ENCODE data around the gene SSBP2.

SSBP2 gene

DNA sequence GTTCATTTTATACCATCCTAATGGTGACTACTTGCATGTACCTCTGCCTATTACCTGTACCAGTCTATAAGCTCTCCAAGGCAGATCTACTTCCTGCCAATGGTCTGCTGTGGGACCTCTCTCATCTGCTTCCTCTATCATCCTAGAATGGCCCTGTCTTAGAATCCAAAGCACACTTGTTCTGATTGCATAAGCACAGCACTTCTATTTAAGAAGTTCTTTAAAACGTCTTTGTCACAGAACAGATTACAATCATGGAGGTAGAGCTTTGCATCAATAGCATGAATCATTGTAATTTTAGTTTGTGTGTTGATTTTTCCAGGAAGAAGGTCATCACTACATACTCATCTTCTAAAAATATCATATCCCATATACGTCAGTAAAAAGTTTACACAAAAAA, 225.2 kb downstream of the SSBP2 start:
- peak; percentile 44 for FAIRE-seq
- no peak for DNase-seq (ENCODE audit: insufficient read length, low spot score)
- TF ChIP-seq, protein P1, sequence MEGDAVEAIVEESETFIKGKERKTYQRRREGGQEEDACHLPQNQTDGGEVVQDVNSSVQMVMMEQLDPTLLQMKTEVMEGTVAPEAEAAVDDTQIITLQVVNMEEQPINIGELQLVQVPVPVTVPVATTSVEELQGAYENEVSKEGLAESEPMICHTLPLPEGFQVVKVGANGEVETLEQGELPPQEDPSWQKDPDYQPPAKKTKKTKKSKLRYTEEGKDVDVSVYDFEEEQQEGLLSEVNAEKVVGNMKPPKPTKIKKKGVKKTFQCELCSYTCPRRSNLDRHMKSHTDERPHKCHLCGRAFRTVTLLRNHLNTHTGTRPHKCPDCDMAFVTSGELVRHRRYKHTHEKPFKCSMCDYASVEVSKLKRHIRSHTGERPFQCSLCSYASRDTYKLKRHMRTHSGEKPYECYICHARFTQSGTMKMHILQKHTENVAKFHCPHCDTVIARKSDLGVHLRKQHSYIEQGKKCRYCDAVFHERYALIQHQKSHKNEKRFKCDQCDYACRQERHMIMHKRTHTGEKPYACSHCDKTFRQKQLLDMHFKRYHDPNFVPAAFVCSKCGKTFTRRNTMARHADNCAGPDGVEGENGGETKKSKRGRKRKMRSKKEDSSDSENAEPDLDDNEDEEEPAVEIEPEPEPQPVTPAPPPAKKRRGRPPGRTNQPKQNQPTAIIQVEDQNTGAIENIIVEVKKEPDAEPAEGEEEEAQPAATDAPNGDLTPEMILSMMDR (IDR thresholded peaks at IDR 0.05; ENCODE audit: insufficient read depth, missing control alignments), result no peak

- TF ChIP-seq, protein P1 (IDR thresholded peaks at IDR 0.05; ENCODE audit: insufficient read depth, missing control alignments), result no peak
- DNase-seq (ENCODE audit: insufficient read length, low spot score) (no peak), FAIRE-seq (no peak)
Observed at GRCh38 chr5:81524015-81524414, 226.9 kb downstream of the SSBP2 start.

DNA sequence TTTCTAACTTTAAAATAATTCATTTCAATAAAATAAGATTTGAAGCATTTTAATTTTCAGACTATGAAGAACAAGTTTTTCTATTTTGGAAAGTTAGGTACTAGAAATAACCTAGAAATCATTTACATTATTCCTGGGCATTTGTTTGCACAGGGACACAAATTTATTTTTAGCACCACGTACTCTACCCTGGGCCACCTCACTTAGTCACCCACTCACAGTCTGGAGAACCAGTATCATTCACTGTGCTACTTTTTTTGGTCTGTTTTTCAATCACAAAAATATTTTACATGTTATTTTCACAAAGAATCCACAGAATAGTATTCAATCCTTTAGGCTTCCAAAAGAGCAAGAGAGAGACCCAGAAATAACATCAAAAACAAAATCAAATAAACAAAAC, 228.3 kb downstream of the SSBP2 start:
- DNase-seq (ENCODE audit: insufficient read length, low spot score) (no peak), FAIRE-seq (no peak)
- TF ChIP-seq, protein P1 (IDR thresholded peaks at IDR 0.05; ENCODE audit: insufficient read depth, missing control alignments), result no peak

- peak; percentile 32 for FAIRE-seq
Observed at GRCh38 chr5:81520769-81521168, 230.1 kb downstream of the SSBP2 start.

GRCh38 chr5:81519217-81519905, 231.5 kb downstream of the SSBP2 start:
- FAIRE-seq, result no peak
- TF ChIP-seq, protein P1 (IDR thresholded peaks at IDR 0.05; ENCODE audit: insufficient read depth, missing control alignments), result no peak
- DNase-seq (ENCODE audit: insufficient read length, low spot score), result no peak

More at GRCh38 chr5:81520769-81521168, 230.1 kb downstream of the SSBP2 start:
- DNase-seq (ENCODE audit: insufficient read length, low spot score), result no peak
- TF ChIP-seq, protein P1 (IDR thresholded peaks at IDR 0.05; ENCODE audit: insufficient read depth, missing control alignments), result no peak

GRCh38 chr5:81517462-81517861, 233.4 kb downstream of the SSBP2 start:
- TF ChIP-seq, protein P1 (IDR thresholded peaks at IDR 0.05; ENCODE audit: insufficient read depth, missing control alignments), result no peak
- no peak for FAIRE-seq
- DNase-seq (ENCODE audit: insufficient read length, low spot score), result no peak

- no peak for FAIRE-seq
Observed at GRCh38 chr5:81516091-81516490, 234.8 kb downstream of the SSBP2 start.

More at GRCh38 chr5:81516091-81516490, 234.8 kb downstream of the SSBP2 start:
- DNase-seq (ENCODE audit: insufficient read length, low spot score), result no peak
- TF ChIP-seq, protein P1 (IDR thresholded peaks at IDR 0.05; ENCODE audit: insufficient read depth, missing control alignments), result no peak

Data from D721Med (cell line).